Measurements from ENCODE around the gene IRGC. TPM values are rescaled to one million over a fixed set of nuclear protein-coding genes. Genes with fewer than 3 reads are reported as not detected.

Gene IRGC
- total RNA-seq, 1 donor from 2014 or later: not detected

- Histone ChIP-seq H3K36me3 (peaks cover 0 to 2% of the 10 kb centered on the region in 2 donors), H3K4me1 (no peaks in the 10 kb centered on the region), H3K9me3 (no peaks in the 10 kb centered on the region), H3K27me3 (no peaks in the 10 kb centered on the region), H3K4me3 (no peak overlapping the region), H3K27ac (no peak overlapping the region)
- intact Hi-C loops (cut with DNase I): no loop called here
- TF ChIP-seq POLR2A (IDR thresholded peaks at IDR 0.05) (no peak), POLR2AphosphoS5 (IDR thresholded peaks at IDR 0.05; ENCODE audit: insufficient read depth in 1 of 2, low read depth in 1 of 2) (no peak), CTCF (IDR thresholded peaks at IDR 0.05) (no peak)
- DNase-seq (ENCODE audit: extremely low spot score in 2 of 2): no peak
Measured at GRCh38 chr19:43723588-43723987, 7.7 kb downstream of the IRGC start.

DNA sequence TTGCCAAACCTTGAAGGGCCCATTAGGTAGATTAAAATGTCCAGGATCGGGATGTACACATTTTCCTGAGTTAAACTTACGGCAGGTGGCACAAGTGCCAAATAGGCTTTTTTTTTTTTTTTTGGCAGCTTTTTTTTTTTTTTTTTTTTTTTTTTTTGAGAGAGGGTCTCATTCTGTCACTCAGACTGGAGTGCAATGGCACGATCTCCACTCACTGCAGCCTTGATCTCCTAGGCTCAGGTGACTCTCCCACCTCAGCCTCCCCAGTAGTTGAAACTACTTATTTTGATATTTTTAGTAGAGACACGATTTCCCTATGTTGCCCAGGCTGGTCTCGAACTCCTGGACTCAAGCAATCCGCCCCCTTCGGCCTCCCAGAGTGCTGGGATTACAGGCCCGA, 9.0 kb downstream of the IRGC start:
- no peaks in the 10 kb centered on the region for H3K9me3 ChIP-seq
- H3K4me3 ChIP-seq: no peak overlapping the region
- H3K36me3 ChIP-seq: peaks cover 0 to 5% of the 10 kb centered on the region in 2 donors
- no peak overlapping the region for H3K27ac ChIP-seq
- intact Hi-C loops (cut with DNase I): no loop called here
- no peak for DNase-seq (ENCODE audit: extremely low spot score in 2 of 2)
- TF ChIP-seq POLR2A (IDR thresholded peaks at IDR 0.05) (no peak), POLR2AphosphoS5 (IDR thresholded peaks at IDR 0.05; ENCODE audit: insufficient read depth in 1 of 2, low read depth in 1 of 2) (no peak), CTCF (IDR thresholded peaks at IDR 0.05) (no peak)
- no peaks in the 10 kb centered on the region for H3K27me3 ChIP-seq
- H3K4me1 ChIP-seq: no peaks in the 10 kb centered on the region

- Histone ChIP-seq H3K27ac (no peak overlapping the region), H3K27me3 (no peaks in the 10 kb centered on the region), H3K4me3 (no peak overlapping the region), H3K36me3 (peaks cover 0 to 11% of the 10 kb centered on the region in 2 donors), H3K4me1 (no peaks in the 10 kb centered on the region), H3K9me3 (no peaks in the 10 kb centered on the region)
- no peak for TF ChIP-seq POLR2A (IDR thresholded peaks at IDR 0.05)
- DNase-seq (ENCODE audit: extremely low spot score in 2 of 2): no peak
- intact Hi-C loops (cut with DNase I): no loop called here
Measured at GRCh38 chr19:43725468-43725867, 9.6 kb downstream of the IRGC start.

GRCh38 chr19:43726736-43727592, 11.1 kb downstream of the IRGC start:
- Histone ChIP-seq H3K27ac (no peak overlapping the region), H3K9me3 (no peaks in the 10 kb centered on the region), H3K36me3 (peaks cover 0 to 24% of the 10 kb centered on the region in 2 donors), H3K27me3 (no peaks in the 10 kb centered on the region), H3K4me3 (no peak overlapping the region), H3K4me1 (no peaks in the 10 kb centered on the region)
- no peak for TF ChIP-seq CTCF (IDR thresholded peaks at IDR 0.05)
- TF ChIP-seq POLR2A (IDR thresholded peaks at IDR 0.05): no peak
- no peak for TF ChIP-seq POLR2AphosphoS5 (IDR thresholded peaks at IDR 0.05; ENCODE audit: insufficient read depth in 1 of 2, low read depth in 1 of 2)
- DNase-seq (ENCODE audit: extremely low spot score in 2 of 2): no peak
- intact Hi-C loops (cut with DNase I): no loop called here

GRCh38 chr19:43727593-43727853, 11.6 kb downstream of the IRGC start:
- no peak for TF ChIP-seq POLR2AphosphoS5 (IDR thresholded peaks at IDR 0.05; ENCODE audit: insufficient read depth in 1 of 2, low read depth in 1 of 2)
- no peak for TF ChIP-seq CTCF (IDR thresholded peaks at IDR 0.05)
- TF ChIP-seq POLR2A (IDR thresholded peaks at IDR 0.05): no peak
- H3K4me1 ChIP-seq: no peaks in the 10 kb centered on the region
- H3K9me3 ChIP-seq: no peaks in the 10 kb centered on the region
- no peak overlapping the region for H3K4me3 ChIP-seq
- no peaks in the 10 kb centered on the region for H3K27me3 ChIP-seq
- intact Hi-C loops (cut with DNase I): no loop called here
- H3K27ac ChIP-seq: no peak overlapping the region
- peaks cover 0 to 29% of the 10 kb centered on the region in 2 donors for H3K36me3 ChIP-seq
- DNase-seq (ENCODE audit: extremely low spot score in 2 of 2): no peak
